ENCODE data around the gene SUMO3.

Gene SUMO3

GRCh38 chr21:44765231-44766013 is 52.4 kb downstream of the SUMO3 start:
- H3K4me1 ChIP-seq (ENCODE audit: control insufficient read depth, insufficient read depth, low read length): peaks cover 5% of the 10 kb centered on the region

GRCh38 chr21:44764319-44765230 is 53.3 kb downstream of the SUMO3 start:
- Histone ChIP-seq H3K9ac (ENCODE audit: low read depth, low read length) (no peak overlapping the region), H3K36me3 (ENCODE audit: control insufficient read depth, insufficient read depth, low read length) (peaks cover 2% of the 10 kb centered on the region), H3K4me3 (ENCODE audit: low read depth, low read length) (no peak overlapping the region), H3K27me3 (ENCODE audit: control insufficient read depth, insufficient read depth, low read length) (no peaks in the 10 kb centered on the region), H3K9me3 (ENCODE audit: control insufficient read depth, insufficient read depth, low read length) (no peaks in the 10 kb centered on the region), H3K4me1 (ENCODE audit: control insufficient read depth, insufficient read depth, low read length) (peaks cover 5% of the 10 kb centered on the region)

More at GRCh38 chr21:44765231-44766013, 52.4 kb downstream of the SUMO3 start:
- Histone ChIP-seq H3K9ac (ENCODE audit: low read depth, low read length) (no peak overlapping the region), H3K9me3 (ENCODE audit: control insufficient read depth, insufficient read depth, low read length) (no peaks in the 10 kb centered on the region), H3K27me3 (ENCODE audit: control insufficient read depth, insufficient read depth, low read length) (no peaks in the 10 kb centered on the region), H3K4me3 (ENCODE audit: low read depth, low read length) (no peak overlapping the region), H3K36me3 (ENCODE audit: control insufficient read depth, insufficient read depth, low read length) (peaks cover 2% of the 10 kb centered on the region)

- H3K9ac ChIP-seq (ENCODE audit: low read depth, low read length): no peak overlapping the region
- H3K4me1 ChIP-seq (ENCODE audit: control insufficient read depth, insufficient read depth, low read length): peaks cover 4% of the 10 kb centered on the region
- H3K36me3 ChIP-seq (ENCODE audit: control insufficient read depth, insufficient read depth, low read length): peaks cover 2% of the 10 kb centered on the region
Measured at GRCh38 chr21:44763451-44764318, 54.2 kb downstream of the SUMO3 start.

GRCh38 chr21:44763050-44763378 is 54.8 kb downstream of the SUMO3 start:
- Histone ChIP-seq H3K36me3 (ENCODE audit: control insufficient read depth, insufficient read depth, low read length) (peaks cover 2% of the 10 kb centered on the region), H3K4me3 (ENCODE audit: low read depth, low read length) (no peak overlapping the region), H3K9me3 (ENCODE audit: control insufficient read depth, insufficient read depth, low read length) (no peaks in the 10 kb centered on the region), H3K4me1 (ENCODE audit: control insufficient read depth, insufficient read depth, low read length) (no peaks in the 10 kb centered on the region), H3K27me3 (ENCODE audit: control insufficient read depth, insufficient read depth, low read length) (no peaks in the 10 kb centered on the region), H3K9ac (ENCODE audit: low read depth, low read length) (no peak overlapping the region)

More at GRCh38 chr21:44763451-44764318, 54.2 kb downstream of the SUMO3 start:
- H3K27me3 ChIP-seq (ENCODE audit: control insufficient read depth, insufficient read depth, low read length): no peaks in the 10 kb centered on the region
- H3K4me3 ChIP-seq (ENCODE audit: low read depth, low read length): no peak overlapping the region
- no peaks in the 10 kb centered on the region for H3K9me3 ChIP-seq (ENCODE audit: control insufficient read depth, insufficient read depth, low read length)

DNA sequence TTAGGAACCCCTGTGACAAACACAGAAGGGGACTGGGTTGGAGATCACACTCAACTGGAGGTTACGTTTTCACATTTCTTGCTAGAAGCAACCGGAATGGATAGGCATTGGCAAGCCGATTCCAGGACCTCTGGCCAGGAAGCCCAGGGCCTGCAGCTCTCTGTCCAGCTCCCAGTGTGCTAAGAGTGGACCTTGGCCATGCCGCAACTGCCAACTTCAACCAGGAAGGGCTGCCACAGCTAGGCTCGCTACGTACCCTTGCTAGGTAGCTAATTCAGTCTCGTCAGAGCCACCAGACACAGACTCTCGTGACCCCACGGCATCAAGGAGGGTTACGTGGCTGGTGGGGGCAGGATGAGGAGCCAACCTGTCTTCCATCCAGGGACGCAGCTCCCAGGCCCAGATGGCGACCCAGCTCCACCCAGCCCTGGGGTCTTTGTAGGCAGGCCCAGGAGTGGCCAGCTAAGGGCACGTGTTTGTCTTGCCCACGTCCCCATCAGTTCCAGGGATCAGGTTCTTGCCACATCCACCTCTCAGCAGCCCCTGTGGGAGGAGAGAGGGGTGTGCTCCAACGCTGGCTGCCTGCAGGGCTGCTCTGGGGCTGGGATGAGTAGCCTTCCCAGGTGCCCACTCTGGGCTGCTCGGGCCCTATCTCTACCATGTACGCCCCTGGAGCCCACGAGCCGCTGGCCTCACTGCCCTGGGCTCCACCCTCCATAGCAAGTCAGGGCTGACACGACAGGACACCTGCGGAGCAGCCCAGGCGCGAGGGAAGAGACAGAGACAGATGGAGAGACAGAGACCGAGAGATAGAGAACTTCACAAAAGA is 55.4 kb downstream of the SUMO3 start:
- no peaks in the 10 kb centered on the region for H3K4me1 ChIP-seq (ENCODE audit: control insufficient read depth, insufficient read depth, low read length)
- H3K36me3 ChIP-seq (ENCODE audit: control insufficient read depth, insufficient read depth, low read length): peaks cover 2% of the 10 kb centered on the region
- H3K9me3 ChIP-seq (ENCODE audit: control insufficient read depth, insufficient read depth, low read length): no peaks in the 10 kb centered on the region
- no peak overlapping the region for H3K4me3 ChIP-seq (ENCODE audit: low read depth, low read length)
- no peak overlapping the region for H3K9ac ChIP-seq (ENCODE audit: low read depth, low read length)
- no peaks in the 10 kb centered on the region for H3K27me3 ChIP-seq (ENCODE audit: control insufficient read depth, insufficient read depth, low read length)

DNA sequence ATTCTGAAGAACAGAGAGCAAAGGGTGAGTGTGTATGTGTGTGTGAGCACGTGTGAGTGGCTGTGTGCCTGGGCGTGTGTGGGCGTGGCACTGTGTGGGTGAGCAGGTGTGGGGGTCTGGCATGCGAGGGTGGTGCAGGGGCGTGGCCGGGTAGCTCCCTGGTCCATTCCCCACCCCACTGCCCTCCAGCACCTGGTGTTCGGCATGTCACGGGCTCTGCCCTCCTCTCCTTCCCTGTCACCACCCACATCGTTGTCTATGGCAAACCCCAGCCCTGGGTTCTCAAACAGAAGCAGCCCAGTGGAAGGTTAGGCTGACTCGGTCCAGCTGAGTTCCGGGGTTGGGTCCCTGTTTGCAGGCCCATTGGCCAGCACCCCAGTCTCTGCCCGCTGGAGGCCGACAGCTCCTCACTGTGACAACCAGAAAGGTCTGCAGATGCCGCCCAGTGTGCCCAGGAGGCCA is 56.1 kb downstream of the SUMO3 start:
- no peaks in the 10 kb centered on the region for H3K4me1 ChIP-seq (ENCODE audit: control insufficient read depth, insufficient read depth, low read length)
- H3K9ac ChIP-seq (ENCODE audit: low read depth, low read length): no peak overlapping the region

DNA sequence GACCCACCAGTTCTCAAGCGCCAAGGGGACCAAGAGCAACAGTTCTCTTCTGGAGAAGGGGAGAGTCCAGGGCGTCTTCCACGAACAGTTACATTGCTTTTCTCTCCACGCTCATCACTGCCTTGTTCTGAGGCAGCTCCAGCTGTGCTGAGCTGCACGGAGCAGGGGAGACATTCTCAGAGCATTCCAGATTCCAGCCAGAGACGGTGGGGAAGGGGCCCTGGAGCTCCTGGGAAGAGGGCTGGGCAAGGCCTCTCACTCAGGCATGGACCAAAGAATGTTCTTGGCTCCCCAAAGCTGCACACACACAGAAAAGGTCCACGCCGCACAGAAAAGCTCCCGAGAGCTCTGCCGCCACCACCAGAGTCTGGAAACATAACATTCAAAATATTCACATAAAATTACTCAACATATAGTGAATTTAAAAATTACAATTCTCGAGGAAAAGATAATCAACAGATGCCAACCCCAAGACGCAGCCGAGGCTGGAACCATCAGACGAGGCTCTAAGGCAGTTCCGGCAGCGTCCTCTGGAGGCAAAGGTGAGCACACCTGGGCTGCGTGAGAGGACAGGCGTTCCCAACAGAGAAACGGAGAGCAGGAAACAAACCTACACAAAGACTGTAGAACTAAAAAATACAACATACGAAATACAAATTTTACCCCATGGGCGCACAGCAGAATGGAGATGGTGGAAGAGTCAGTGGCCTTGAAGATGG is 56.7 kb downstream of the SUMO3 start:
- Histone ChIP-seq H3K9me3 (ENCODE audit: control insufficient read depth, insufficient read depth, low read length) (no peaks in the 10 kb centered on the region), H3K27me3 (ENCODE audit: control insufficient read depth, insufficient read depth, low read length) (no peaks in the 10 kb centered on the region), H3K36me3 (ENCODE audit: control insufficient read depth, insufficient read depth, low read length) (peaks cover 2% of the 10 kb centered on the region), H3K4me3 (ENCODE audit: low read depth, low read length) (no peak overlapping the region), H3K9ac (ENCODE audit: low read depth, low read length) (no peak overlapping the region), H3K4me1 (ENCODE audit: control insufficient read depth, insufficient read depth, low read length) (no peaks in the 10 kb centered on the region)

More for the DNA sequence above, 56.1 kb downstream of the SUMO3 start:
- H3K27me3 ChIP-seq (ENCODE audit: control insufficient read depth, insufficient read depth, low read length): no peaks in the 10 kb centered on the region
- no peaks in the 10 kb centered on the region for H3K9me3 ChIP-seq (ENCODE audit: control insufficient read depth, insufficient read depth, low read length)
- peaks cover 2% of the 10 kb centered on the region for H3K36me3 ChIP-seq (ENCODE audit: control insufficient read depth, insufficient read depth, low read length)
- H3K4me3 ChIP-seq (ENCODE audit: low read depth, low read length): no peak overlapping the region

DNA sequence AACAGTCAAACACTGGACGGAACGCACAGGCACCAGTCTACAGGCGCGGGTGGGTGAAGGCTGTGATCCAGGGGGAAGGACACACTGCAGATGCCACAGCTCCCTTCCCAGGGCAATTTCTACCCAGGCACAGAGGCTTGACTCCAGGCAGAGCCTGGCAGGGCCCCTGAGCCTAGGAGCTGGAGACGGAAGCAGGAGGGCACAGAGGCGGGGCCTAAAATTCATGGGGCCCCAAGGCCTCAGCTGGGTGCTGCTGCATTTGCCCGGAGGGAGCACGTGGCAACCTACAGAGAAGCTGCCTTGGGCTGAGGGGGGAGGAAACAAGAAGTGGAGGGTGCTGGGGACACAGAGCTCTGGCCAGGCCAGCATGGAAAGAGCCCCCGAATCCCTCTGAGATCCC is 57.5 kb downstream of the SUMO3 start:
- no peaks in the 10 kb centered on the region for H3K4me1 ChIP-seq (ENCODE audit: control insufficient read depth, insufficient read depth, low read length)
- no peak overlapping the region for H3K9ac ChIP-seq (ENCODE audit: low read depth, low read length)
- no peaks in the 10 kb centered on the region for H3K9me3 ChIP-seq (ENCODE audit: control insufficient read depth, insufficient read depth, low read length)
- H3K36me3 ChIP-seq (ENCODE audit: control insufficient read depth, insufficient read depth, low read length): peaks cover 2% of the 10 kb centered on the region
- H3K4me3 ChIP-seq (ENCODE audit: low read depth, low read length): no peak overlapping the region
- H3K27me3 ChIP-seq (ENCODE audit: control insufficient read depth, insufficient read depth, low read length): no peaks in the 10 kb centered on the region

GRCh38 chr21:44759628-44760285 is 58.1 kb downstream of the SUMO3 start:
- H3K4me3 ChIP-seq (ENCODE audit: low read depth, low read length): no peak overlapping the region
- peaks cover 2% of the 10 kb centered on the region for H3K36me3 ChIP-seq (ENCODE audit: control insufficient read depth, insufficient read depth, low read length)
- no peaks in the 10 kb centered on the region for H3K27me3 ChIP-seq (ENCODE audit: control insufficient read depth, insufficient read depth, low read length)
- H3K9me3 ChIP-seq (ENCODE audit: control insufficient read depth, insufficient read depth, low read length): no peaks in the 10 kb centered on the region
- no peak overlapping the region for H3K9ac ChIP-seq (ENCODE audit: low read depth, low read length)
- no peaks in the 10 kb centered on the region for H3K4me1 ChIP-seq (ENCODE audit: control insufficient read depth, insufficient read depth, low read length)

All from iPS-15b (cell line).